Caco-2 (cell line): Measurements from ENCODE around the gene ORMDL3. TPM values are rescaled to one million over a fixed set of nuclear protein-coding genes. Genes with fewer than 3 reads are reported as not detected.
A peak's percentile ranks its signal among the peaks of the same experiment; 100 is the strongest.

Source experiments
- BruUV-seq: library from RNA; stranded (reverse); fragments of 400-500 nt; replicated peaks from 2 replicates; lab custom pipeline; 2021; lab: Mats Ljungman, UMichigan
- CTCF ChIA-PET: fragments of 300-600 bp; sonication (Branson Sonifier 250); formaldehyde crosslinking; loops from one replicate; lab custom pipeline; 2022; ENCODE audit warnings: antibody characterized with exemption; lab: Charles Lee
- POLR2A ChIA-PET: fragments of 300-600 bp; sonication (Branson Sonifier 250); formaldehyde crosslinking; loops from one replicate; lab custom pipeline; 2022; ENCODE audit warnings: antibody characterized with exemption; lab: Charles Lee
- DNase-seq, 2 experiments: peaks; one replicate each; pipeline versions ENCODE4 v3.0.0 to v3.0.0-alpha.2; 2020 to 2022
- H3K27me3 ChIP-seq: replicated peaks from 2 replicates; pipeline ENCODE4 v1.6.0; 2011; ENCODE audit warnings: low read length; ENCODE audit not compliant: control insufficient read depth, insufficient read depth
- H3K36me3 ChIP-seq: 2 replicates; pipeline ENCODE4 v1.5.1; 2011; ENCODE audit warnings: low read length; ENCODE audit not compliant: control insufficient read depth, insufficient read depth
- H3K4me1 ChIP-seq: fragments of 250-450 bp; sonication (Bioruptor Pico); 2 replicates; pipeline ENCODE4 v1.5.1; 2020; ENCODE audit warnings: mild to moderate bottlenecking
- H3K4me3 ChIP-seq: 2 replicates; pipeline ENCODE4 v1.5.1; 2011; ENCODE audit warnings: low read depth, mild to moderate bottlenecking, control low read depth, low read length
- H3K9me3 ChIP-seq: fragments of 250-450 bp; sonication (Bioruptor Pico); 2 replicates; pipeline ENCODE4 v1.5.1; 2020; ENCODE audit warnings: mild to moderate bottlenecking, moderate library complexity
- H3K27ac Mint-ChIP-seq: one replicate; pipeline ENCODE4 v1.8.0; 2022; ENCODE audit warnings: mixed read lengths; ENCODE audit not compliant: unreplicated experiment
- H3K27me3 Mint-ChIP-seq: one replicate; pipeline ENCODE4 v1.8.0; 2022; ENCODE audit warnings: mixed read lengths; ENCODE audit not compliant: insufficient read depth, unreplicated experiment
- H3K36me3 Mint-ChIP-seq: one replicate; pipeline ENCODE4 v1.8.0; 2022; ENCODE audit warnings: mild to moderate bottlenecking, mixed read lengths; ENCODE audit not compliant: insufficient read depth, unreplicated experiment
- H3K4me1 Mint-ChIP-seq: one replicate; pipeline ENCODE4 v1.8.0; 2022; ENCODE audit warnings: low read depth, mixed read lengths; ENCODE audit not compliant: unreplicated experiment
- H3K4me3 Mint-ChIP-seq: one replicate; pipeline ENCODE4 v1.8.0; 2022; ENCODE audit warnings: mild to moderate bottlenecking, moderate library complexity, mixed read lengths; ENCODE audit not compliant: unreplicated experiment
- H3K9me3 Mint-ChIP-seq: one replicate; pipeline ENCODE4 v1.8.0; 2022; ENCODE audit warnings: mixed read lengths; ENCODE audit not compliant: unreplicated experiment
- CTCF ChIP-seq, 2 experiments: fragments of 200-600 bp in 1 of 2; IDR thresholded peaks; 1 replicate in 1 of 2; 2 replicates in 1 of 2; pipeline versions ENCODE4 v1.5.1 to v1.8.0; 2011 to 2022; ENCODE audit warnings: antibody characterized with exemption in 1 of 2, control low read depth in 1 of 2, inconsistent platforms in 1 of 2, low read depth in 1 of 2, low read length in 1 of 2, mild to moderate bottlenecking in 1 of 2, moderate library complexity in 1 of 2; ENCODE audit not compliant: insufficient read depth in 1 of 2, severe bottlenecking in 1 of 2, unreplicated experiment in 1 of 2
- intact Hi-C: fragments of 100-400 bp; cut with micrococcal nuclease; formaldehyde crosslinking; loops from one replicate; pipeline ENCODE4 v1.10.0; 2022; ENCODE audit not compliant: unreplicated experiment
- total RNA-seq: library from RNA; stranded (reverse); gene quantifications from 2 replicates; pipeline ENCODE4 v1.2.3, GENCODE V29; 2022

The ORMDL3 gene
- total RNA-seq, 1 experiment from 2014 or later, result 75.2 TPM

DNA sequence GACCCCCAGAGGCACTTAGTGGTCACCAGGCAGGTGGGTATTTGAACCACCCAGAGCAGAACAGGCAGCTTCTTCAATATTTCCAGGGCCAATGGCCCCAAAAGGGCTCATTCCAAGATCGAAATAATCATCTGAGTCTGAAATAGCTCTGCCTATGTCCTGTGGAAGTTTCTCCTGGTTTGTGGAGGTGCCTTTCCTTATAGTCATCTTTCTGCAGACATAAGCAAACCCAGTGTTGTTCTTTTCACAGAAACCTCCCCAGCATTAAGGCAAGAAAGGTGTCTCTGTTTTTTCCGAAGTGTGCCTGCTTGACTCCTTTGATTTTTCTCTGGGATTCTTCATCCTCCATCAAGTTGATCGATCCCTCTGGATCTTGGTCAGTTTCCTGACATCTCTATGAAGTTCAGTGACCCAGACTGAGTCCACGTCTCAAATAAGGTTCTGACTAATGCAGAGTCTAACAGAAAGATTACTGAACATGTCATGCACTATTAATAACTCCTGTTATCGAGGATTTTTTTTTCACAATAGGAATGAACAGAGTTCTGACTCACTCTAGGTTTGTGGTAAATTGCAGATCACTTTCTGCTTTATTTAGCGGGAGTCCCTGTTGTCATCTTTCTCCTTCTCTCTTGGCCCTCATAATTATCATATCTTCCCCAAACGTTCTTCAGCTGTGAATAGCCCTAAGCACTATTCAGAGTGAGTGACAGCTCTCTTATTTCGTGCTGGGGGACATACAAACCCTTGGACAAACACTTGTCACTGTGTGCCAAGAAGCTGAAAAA, 1.7 kb upstream of the ORMDL3 start:
- Histone ChIP-seq H3K4me3 (no peak overlapping the region), H3K4me1 (peaks cover 29% of the 10 kb centered on the region), H3K36me3 (no peaks in the 10 kb centered on the region), H3K9me3 (no peaks in the 10 kb centered on the region), H3K27me3 (no peaks in the 10 kb centered on the region)
- Mint-ChIP-seq H3K9me3 (no peaks in the 10 kb centered on the region), H3K4me3 (no peak overlapping the region), H3K4me1 (peaks cover 14% of the 10 kb centered on the region), H3K36me3 (peaks cover 11% of the 10 kb centered on the region), H3K27me3 (no peaks in the 10 kb centered on the region), H3K27ac (peak overlapping the region; percentile 97)
- TF ChIP-seq CTCF (IDR thresholded peaks at IDR 0.05; ENCODE audit: insufficient read depth in 1 of 2, low read depth in 1 of 2, low read length in 1 of 2, severe bottlenecking in 1 of 2, unreplicated experiment in 1 of 2), result no peak
- no TSS peak for BruUV-seq
- DNase-seq, result no peak
- POLR2A ChIA-PET, result no interaction called here
- intact Hi-C loops, result loop anchor here (5.0 kb wide), 1 partner anchor 147 kb away; no protein-coding TSS in a partner anchor
- CTCF ChIA-PET, result no interaction called here

DNA sequence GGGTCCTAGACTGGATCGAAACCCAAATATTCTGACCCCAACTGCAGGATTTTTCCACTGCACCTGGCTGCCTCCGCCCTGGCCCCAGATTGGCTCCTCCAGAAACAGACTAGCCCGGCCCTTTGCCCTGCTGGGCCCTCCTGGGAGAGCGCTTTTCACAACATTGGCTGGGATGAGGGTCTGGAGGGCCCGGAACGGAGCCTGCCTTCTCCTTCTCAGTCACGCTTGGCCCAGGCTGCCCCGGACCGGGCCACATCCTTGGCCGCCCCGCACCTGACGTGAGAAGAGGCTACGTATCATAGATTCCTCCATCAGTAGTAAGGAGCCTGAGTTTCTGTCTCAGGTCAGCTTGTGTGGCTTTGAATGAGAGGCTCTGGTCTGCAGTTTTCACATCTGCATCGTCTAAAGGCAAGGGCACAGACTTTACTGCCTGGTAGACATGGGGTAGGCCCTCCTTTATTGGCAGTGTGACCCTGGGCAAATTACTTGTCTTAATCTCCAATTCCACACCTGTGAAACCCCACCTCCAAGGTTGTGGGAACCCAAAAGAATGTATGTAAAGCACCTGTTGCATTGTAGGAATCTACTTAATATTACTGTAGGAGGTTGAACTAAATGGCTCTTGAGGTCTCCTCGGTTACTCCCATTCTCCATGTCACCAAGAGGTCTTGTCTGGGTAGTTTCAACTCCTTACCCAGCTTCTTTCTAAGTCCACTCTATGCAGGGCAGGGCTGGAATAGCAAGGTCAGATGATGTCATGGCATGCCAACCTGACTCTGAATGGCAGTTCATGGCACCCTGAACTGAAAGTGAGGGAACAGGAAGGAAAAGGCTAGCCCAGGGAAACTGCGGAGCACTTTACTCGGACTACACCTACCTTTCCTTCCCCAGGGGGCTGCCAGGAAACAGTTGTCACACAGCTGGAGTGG, 792 bp upstream of the ORMDL3 start:
- Mint-ChIP-seq H3K4me1 (peaks cover 7% of the 10 kb centered on the region), H3K27me3 (no peaks in the 10 kb centered on the region), H3K27ac (peak overlapping the region; percentile 97), H3K4me3 (peak overlapping the region; percentile 87), H3K36me3 (peaks cover 14% of the 10 kb centered on the region), H3K9me3 (no peaks in the 10 kb centered on the region)
- Histone ChIP-seq H3K9me3 (no peaks in the 10 kb centered on the region), H3K36me3 (no peaks in the 10 kb centered on the region), H3K4me1 (peaks cover 29% of the 10 kb centered on the region), H3K27me3 (no peaks in the 10 kb centered on the region), H3K4me3 (peak overlapping the region; percentile 41)
- POLR2A ChIA-PET, result interaction anchor here (1.0 to 1.5 kb wide), 2 partner anchors 52 to 240 kb away, joined by 4 to 5 read pairs; partner anchors contain the start of genes PGAP3 and PSMD3
- peak; percentile 59 to 65 for DNase-seq
- TSS peak; percentile 84 for BruUV-seq
- TF ChIP-seq CTCF (IDR thresholded peaks at IDR 0.05; ENCODE audit: insufficient read depth in 1 of 2, low read depth in 1 of 2, low read length in 1 of 2, severe bottlenecking in 1 of 2, unreplicated experiment in 1 of 2), result no peak
- intact Hi-C loops, result loop anchor here (5.0 kb wide), 1 partner anchor 146 kb away; no protein-coding TSS in a partner anchor
- CTCF ChIA-PET, result interaction anchor here (2.0 kb wide), 1 partner anchor 52 kb away, joined by 8 read pairs; the partner anchor contains the start of gene PSMD3
